Esophagus (tissue), 2 donors: ENCODE measurements around the gene SPINK9. TPM values are rescaled to one million over a fixed set of nuclear protein-coding genes. Genes with fewer than 3 reads are reported as not detected.
"Not testable (repeated sequence)": the region's sequence is repeated elsewhere in the genome, so short reads cannot be mapped to it uniquely, and the experiment has no call there.

Experiments used
- H3K27ac ChIP-seq, 2 donors: one replicate each; pipeline ENCODE4 v1.5.1; 2013; ENCODE audit warnings: low read depth in 2 of 2, mild to moderate bottlenecking in 2 of 2, inconsistent platforms in 1 of 2, low read length in 1 of 2, moderate library complexity in 1 of 2
- H3K27me3 ChIP-seq, 2 donors: one replicate each; pipeline ENCODE4 v1.6.1; 2013; ENCODE audit warnings: low read length in 2 of 2, control low read depth in 1 of 2, mild to moderate bottlenecking in 1 of 2; ENCODE audit not compliant: insufficient read depth in 2 of 2, control insufficient read depth in 1 of 2
- H3K36me3 ChIP-seq, 2 donors: one replicate each; pipeline ENCODE4 v1.6.1; 2013; ENCODE audit warnings: low read length in 1 of 2; ENCODE audit not compliant: control insufficient read depth in 2 of 2, insufficient read depth in 2 of 2
- H3K4me1 ChIP-seq, 2 donors: one replicate each; pipeline ENCODE4 v1.6.1; 2013; ENCODE audit warnings: low read length in 1 of 2; ENCODE audit not compliant: control insufficient read depth in 2 of 2, insufficient read depth in 2 of 2
- H3K4me3 ChIP-seq, 2 donors: one replicate each; pipeline ENCODE4 v1.5.1; 2013; ENCODE audit warnings: low read length in 2 of 2, mild to moderate bottlenecking in 2 of 2, low read depth in 1 of 2, moderate library complexity in 1 of 2
- H3K9me3 ChIP-seq, 2 donors: one replicate each; pipeline ENCODE4 v1.6.1; 2013; ENCODE audit warnings: mild to moderate bottlenecking in 2 of 2, low read depth in 1 of 2, low read length in 1 of 2, moderate library complexity in 1 of 2; ENCODE audit not compliant: control insufficient read depth in 2 of 2, insufficient read depth in 1 of 2
- WGBS, 2 donors: extraction: QIAGEN DNeasy Blood & Tissue Kit; methylation state at CpG; one replicate each; pipeline ENCODE4 v1.1.7; 2013; 5-methylcytosine and 5-hydroxymethylcytosine counted together
- polyA plus RNA-seq, 2 donors: library from polyadenylated mRNA; stranded (reverse); fragments of 200-250 nt; gene quantifications; one replicate each; pipeline ENCODE4 v1.2.3, GENCODE V29; 2013
- donor health status: healthy with polysubstance abuse.
- donor health status: Bipolar disorder and iron deficiency.

The SPINK9 gene
- polyA plus RNA-seq, 2 donors: 0.07 TPM; not detected in 1

GRCh38 chr5:148320011-148320963 lies 15.1 kb upstream of the SPINK9 start:
- not testable (repeated sequence) for H3K27me3 ChIP-seq, H3K4me1 ChIP-seq, H3K36me3 ChIP-seq, H3K9me3 ChIP-seq
- Histone ChIP-seq H3K4me3 (peak overlapping the region; percentile 22 to 37), H3K27ac (peak overlapping the region in 1 of 2 donors; percentile 31)
- 29 to 55% methylated on average over 36 to 42 of the region's 42 CpGs for WGBS, 2 donors

GRCh38 chr5:148333262-148333849 lies 2.0 kb upstream of the SPINK9 start:
- Histone ChIP-seq H3K4me3 (no peak overlapping the region), H3K4me1 (no peaks in the 10 kb centered on the region), H3K27me3 (no peaks in the 10 kb centered on the region), H3K36me3 (no peaks in the 10 kb centered on the region), H3K27ac (no peak overlapping the region), H3K9me3 (no peaks in the 10 kb centered on the region)
- WGBS, 2 donors: 91 to 94% methylated on average over 4 of the region's 4 CpGs

- no peaks in the 10 kb centered on the region for H3K4me1 ChIP-seq
- H3K27ac ChIP-seq: peak overlapping the region; percentile 46 to 62
- no peaks in the 10 kb centered on the region for H3K9me3 ChIP-seq
- 80 to 88% methylated on average over 3 of the region's 3 CpGs for WGBS, 2 donors
- H3K36me3 ChIP-seq: no peaks in the 10 kb centered on the region
- no peaks in the 10 kb centered on the region for H3K27me3 ChIP-seq
- H3K4me3 ChIP-seq: no peak overlapping the region
Measured at GRCh38 chr5:148336704-148337435, 1.5 kb downstream of the SPINK9 start.

GRCh38 chr5:148342371-148343045 lies 7.1 kb downstream of the SPINK9 start:
- Histone ChIP-seq H3K27me3 (no peaks in the 10 kb centered on the region), H3K4me3 (no peak overlapping the region), H3K36me3 (no peaks in the 10 kb centered on the region), H3K9me3 (no peaks in the 10 kb centered on the region), H3K27ac (peak overlapping the region in 1 of 2 donors; percentile 78), H3K4me1 (no peaks in the 10 kb centered on the region)
- WGBS, 2 donors: 90 to 91% methylated on average over 2 of the region's 2 CpGs

GRCh38 chr5:148343046-148343407 lies 7.7 kb downstream of the SPINK9 start:
- Histone ChIP-seq H3K27me3 (no peaks in the 10 kb centered on the region), H3K9me3 (no peaks in the 10 kb centered on the region), H3K36me3 (no peaks in the 10 kb centered on the region), H3K4me3 (no peak overlapping the region), H3K4me1 (no peaks in the 10 kb centered on the region), H3K27ac (peak overlapping the region; percentile 87 to 95)
- 45 to 48% methylated on average over 2 of the region's 2 CpGs for WGBS, 2 donors

DNA sequence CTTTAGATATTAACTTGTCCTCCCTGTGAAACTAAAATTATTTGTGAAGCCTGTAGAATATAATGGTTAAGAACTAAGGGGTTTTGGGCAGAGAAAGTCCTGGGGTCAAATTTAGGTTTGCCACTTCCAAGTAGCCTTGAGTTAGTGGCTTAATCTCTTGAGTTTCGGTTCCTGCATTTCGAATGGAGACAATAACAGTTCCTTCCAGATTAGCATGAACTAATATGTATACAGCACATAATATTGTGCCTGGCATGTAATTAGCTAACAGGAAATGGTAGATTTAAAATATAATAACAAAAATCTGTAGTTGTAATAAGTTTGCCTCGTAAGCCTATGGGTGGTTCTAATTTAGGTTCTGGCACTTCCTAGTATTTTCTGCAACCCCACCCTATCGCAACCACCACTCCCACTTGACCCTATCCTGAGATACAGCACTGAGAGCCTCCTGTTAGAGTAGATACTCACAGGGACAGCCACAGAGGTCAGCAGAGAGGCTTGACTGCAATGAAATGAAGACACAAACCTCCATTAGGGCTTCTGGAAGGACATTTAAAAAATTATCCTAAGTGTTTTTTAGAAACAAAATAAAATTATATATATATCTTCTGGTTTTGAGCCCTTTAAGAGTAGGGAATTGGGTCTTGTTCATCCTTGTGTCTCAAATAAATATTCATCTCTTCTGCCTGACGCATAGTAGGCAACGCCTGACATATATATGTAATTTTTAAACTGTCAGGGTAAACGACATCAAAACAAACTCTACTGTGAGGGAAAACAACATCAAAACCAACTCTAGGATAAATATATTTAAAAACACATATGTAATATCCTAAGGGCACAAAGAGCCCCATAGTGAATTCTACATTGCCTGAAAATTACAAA lies 8.5 kb downstream of the SPINK9 start:
- H3K4me3 ChIP-seq: no peak overlapping the region
- WGBS, 2 donors: 66 to 75% methylated on average over 7 of the region's 7 CpGs
- no peaks in the 10 kb centered on the region for H3K27me3 ChIP-seq
- H3K9me3 ChIP-seq: no peaks in the 10 kb centered on the region
- no peaks in the 10 kb centered on the region for H3K36me3 ChIP-seq
- no peaks in the 10 kb centered on the region for H3K4me1 ChIP-seq
- peak overlapping the region; percentile 87 to 95 for H3K27ac ChIP-seq

GRCh38 chr5:148347706-148348105 lies 12.3 kb downstream of the SPINK9 start:
- H3K9me3 ChIP-seq: no peaks in the 10 kb centered on the region
- no peaks in the 10 kb centered on the region for H3K27me3 ChIP-seq
- 61 to 78% methylated on average over 1 of the region's 1 CpG for WGBS, 2 donors
- no peak overlapping the region for H3K27ac ChIP-seq
- H3K36me3 ChIP-seq: no peaks in the 10 kb centered on the region
- no peaks in the 10 kb centered on the region for H3K4me1 ChIP-seq
- H3K4me3 ChIP-seq: no peak overlapping the region

- H3K27me3 ChIP-seq: no peaks in the 10 kb centered on the region
- no peaks in the 10 kb centered on the region for H3K36me3 ChIP-seq
- H3K4me3 ChIP-seq: no peak overlapping the region
- H3K9me3 ChIP-seq: no peaks in the 10 kb centered on the region
- WGBS, 2 donors: 82 to 88% methylated on average over 1 of the region's 1 CpG
- H3K27ac ChIP-seq: no peak overlapping the region
- H3K4me1 ChIP-seq: no peaks in the 10 kb centered on the region
Measured at GRCh38 chr5:148352696-148353095, 17.3 kb downstream of the SPINK9 start.
